Measurements from ENCODE around the gene THAP6.
"Not testable (repeated sequence)": the region's sequence is repeated elsewhere in the genome, so short reads cannot be mapped to it uniquely, and the experiment has no call there.

The THAP6 gene

DNA sequence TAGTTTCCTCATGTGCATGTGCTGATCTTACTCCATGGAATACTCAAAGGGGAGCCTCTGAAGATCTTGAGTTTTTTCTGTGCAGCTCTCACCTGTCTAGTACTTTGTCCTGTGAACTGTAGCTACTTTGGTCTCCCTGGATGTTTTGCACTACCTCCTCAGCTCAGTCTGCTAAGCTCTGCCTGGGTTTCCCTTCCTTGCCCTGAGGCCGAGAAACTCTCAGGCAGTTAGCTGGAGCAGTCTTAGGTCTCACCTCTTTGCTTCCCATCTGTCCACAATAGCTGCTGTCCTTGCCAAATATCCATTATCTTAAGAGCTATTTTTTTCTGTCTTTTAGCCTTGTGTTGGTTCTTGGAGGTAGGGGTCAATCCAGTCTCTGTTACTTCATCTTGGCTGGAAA lies 11.6 kb downstream of the THAP6 start:
- no peak for DNase-seq (ENCODE audit: low spot score)

DNA sequence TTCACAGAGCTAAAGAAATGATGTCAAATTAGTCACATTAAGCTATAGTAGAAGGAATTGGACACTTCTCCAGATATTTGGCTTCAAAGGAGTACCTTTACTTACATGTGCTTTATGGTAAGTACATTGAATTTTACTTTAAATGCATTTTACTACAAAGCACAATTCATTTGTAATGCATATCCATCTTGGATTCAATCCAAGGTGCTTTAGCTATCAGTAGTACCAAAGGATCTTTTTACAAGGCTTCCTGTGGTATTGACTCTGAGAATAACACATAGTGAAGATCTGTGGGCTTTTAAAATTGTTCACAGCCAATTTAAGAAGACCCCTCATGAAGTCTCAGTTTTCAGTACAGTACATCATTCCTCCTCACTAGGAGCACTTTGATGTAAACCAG lies 13.2 kb downstream of the THAP6 start:
- no peak for DNase-seq (ENCODE audit: low spot score)

GRCh38 chr4:75530556-75531322 lies 16.5 kb downstream of the THAP6 start:
- DNase-seq (ENCODE audit: low spot score), result no peak

GRCh38 chr4:75531536-75532143 lies 17.4 kb downstream of the THAP6 start:
- DNase-seq (ENCODE audit: low spot score), result not testable (repeated sequence)

DNA sequence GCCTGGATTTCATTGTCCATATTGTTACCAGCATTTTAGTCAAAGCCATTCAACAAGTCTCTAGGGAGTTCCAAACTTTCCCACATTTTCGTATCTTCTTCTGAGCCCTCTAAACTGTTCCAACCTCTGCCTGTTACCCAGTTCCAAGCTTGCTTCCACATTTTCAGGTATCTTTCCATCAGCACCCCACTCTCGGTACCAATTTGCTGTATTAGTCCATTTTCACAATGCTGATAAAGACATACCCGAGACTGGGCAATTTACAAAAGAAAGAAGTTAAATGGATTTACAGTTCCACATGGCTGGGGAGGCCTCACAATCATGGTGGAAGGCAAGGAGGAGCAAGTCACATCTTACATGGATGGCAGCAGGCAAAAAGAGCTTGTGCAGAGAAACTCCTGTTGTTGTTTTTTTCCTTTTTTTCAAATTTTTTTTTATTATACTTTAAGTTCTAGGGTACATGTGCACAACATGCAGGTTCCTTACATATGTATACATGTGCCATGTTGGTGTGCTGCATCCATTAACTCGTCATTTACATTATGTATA lies 19.1 kb downstream of the THAP6 start:
- not testable (repeated sequence) for DNase-seq (ENCODE audit: low spot score)

DNA sequence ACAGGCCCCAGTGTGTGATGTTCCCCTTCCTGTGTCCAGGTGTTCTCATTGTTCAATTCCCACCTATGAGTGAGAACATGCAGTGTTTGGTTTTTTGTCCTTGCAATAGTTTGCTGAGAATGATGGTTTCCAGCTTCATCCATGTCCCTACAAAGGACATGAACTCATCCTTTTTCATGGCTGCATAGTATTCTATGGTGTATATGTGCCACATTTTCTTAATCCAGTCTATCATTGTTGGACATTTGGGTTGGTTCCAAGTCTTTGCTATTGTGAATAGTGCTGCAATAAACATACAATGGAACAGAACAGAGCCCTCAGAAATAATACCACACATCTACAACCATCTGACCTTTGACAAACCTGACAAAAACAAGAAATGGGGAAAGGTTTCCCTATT lies 19.7 kb downstream of the THAP6 start:
- not testable (repeated sequence) for DNase-seq (ENCODE audit: low spot score)

- not testable (repeated sequence) for DNase-seq (ENCODE audit: low spot score)
Observed at GRCh38 chr4:75537308-75537707, 23.0 kb downstream of the THAP6 start.

- no peak for DNase-seq (ENCODE audit: low spot score)
Observed at GRCh38 chr4:75542824-75543223, 28.6 kb downstream of the THAP6 start.

DNA sequence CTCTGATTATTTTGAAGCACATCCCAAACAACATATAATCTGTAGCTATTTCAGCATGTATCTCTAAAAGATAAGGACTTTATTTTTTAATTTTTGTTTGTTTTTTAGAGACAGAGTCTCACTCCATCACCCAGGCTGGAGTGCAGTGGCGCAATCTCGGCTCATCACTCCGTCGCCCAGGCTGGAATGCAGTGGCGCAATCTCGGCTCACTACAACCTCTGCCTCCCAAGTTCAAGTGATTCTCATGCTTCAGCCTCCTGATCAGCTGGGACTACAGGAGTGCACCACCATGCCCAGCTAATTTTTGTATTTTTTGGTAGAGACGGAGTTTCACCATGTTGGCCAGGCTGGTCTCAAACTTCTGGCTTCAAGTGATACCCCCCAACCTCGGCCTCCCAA lies 29.9 kb downstream of the THAP6 start:
- DNase-seq (ENCODE audit: low spot score), result not testable (repeated sequence)

DNA sequence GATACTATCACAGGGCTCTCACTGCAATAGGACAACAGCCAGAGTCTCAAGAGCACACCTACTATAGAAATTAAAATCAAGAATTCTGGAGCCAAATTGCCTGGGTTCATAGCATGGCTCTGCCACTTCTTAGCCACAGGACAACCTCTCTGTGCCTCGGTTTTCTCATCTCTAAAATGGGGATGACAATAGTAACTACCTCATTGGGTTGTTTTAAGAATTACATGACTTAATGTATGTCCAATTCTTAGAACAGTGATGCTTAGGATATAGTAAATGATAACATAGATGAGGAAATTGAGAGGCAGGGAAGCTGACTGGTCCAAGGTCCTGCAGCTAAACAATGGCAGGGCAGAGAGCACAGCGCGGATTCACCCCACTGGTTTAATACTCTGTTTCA lies 30.6 kb downstream of the THAP6 start:
- no peak for DNase-seq (ENCODE audit: low spot score)

DNA sequence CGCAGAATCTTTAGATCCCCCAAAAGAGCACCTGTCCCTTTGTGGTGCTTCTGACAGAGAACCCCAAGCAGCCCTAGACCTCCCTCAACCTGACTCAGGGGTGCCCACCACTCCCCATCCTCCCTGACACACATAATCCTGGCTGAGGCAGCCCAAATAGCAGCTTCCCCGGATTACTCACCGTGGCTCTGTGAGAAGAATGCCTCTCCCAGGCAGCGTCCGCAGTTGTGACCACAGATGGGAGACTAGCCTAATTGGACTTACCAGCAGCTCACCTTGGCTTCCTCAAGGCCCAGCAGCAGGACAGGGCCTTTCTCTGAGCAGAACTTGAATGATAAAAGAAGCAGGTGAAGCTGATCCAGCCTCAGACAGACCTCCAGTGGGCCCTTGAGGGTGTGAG lies 31.3 kb downstream of the THAP6 start:
- DNase-seq (ENCODE audit: low spot score), result no peak

DNA sequence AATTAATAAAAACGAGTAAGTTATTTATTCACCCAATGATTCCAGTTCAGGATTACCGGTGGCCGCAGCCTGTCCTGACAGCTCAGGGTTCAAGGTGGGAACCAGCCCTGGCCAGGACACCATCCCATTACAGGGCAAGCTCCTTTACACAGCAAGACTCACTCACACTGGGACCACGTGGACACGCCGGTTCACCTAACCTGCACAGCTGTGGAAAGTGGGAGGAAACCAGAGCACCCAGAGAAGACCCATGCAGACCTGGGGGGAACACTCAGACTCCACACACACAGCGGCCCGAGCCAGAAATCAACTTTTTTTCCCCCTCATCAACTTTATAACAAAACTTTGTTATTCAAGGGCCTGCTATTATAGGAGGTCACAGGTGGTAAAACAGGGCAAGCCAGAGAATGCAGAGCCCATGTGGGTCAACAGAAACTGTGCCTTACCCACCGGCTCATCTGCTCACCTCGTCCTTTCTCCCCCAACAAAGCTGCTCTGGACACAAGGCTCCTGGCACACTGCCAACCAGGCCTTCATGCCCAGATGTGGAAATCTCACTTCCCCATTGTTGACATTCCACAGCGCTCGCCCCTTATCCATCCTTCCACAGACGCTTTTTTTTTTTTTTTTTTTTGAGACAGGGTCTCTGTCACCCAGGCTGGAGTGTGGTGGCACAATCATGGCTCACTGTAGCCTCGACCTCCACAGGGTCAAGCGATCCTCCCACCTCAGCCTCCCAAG lies 33.5 kb downstream of the THAP6 start:
- no peak for DNase-seq (ENCODE audit: low spot score)

- DNase-seq (ENCODE audit: low spot score), result no peak
Observed at GRCh38 chr4:75549019-75549418, 34.7 kb downstream of the THAP6 start.

- no peak for DNase-seq (ENCODE audit: low spot score)
Observed at GRCh38 chr4:75552452-75552851, 38.2 kb downstream of the THAP6 start.

DNA sequence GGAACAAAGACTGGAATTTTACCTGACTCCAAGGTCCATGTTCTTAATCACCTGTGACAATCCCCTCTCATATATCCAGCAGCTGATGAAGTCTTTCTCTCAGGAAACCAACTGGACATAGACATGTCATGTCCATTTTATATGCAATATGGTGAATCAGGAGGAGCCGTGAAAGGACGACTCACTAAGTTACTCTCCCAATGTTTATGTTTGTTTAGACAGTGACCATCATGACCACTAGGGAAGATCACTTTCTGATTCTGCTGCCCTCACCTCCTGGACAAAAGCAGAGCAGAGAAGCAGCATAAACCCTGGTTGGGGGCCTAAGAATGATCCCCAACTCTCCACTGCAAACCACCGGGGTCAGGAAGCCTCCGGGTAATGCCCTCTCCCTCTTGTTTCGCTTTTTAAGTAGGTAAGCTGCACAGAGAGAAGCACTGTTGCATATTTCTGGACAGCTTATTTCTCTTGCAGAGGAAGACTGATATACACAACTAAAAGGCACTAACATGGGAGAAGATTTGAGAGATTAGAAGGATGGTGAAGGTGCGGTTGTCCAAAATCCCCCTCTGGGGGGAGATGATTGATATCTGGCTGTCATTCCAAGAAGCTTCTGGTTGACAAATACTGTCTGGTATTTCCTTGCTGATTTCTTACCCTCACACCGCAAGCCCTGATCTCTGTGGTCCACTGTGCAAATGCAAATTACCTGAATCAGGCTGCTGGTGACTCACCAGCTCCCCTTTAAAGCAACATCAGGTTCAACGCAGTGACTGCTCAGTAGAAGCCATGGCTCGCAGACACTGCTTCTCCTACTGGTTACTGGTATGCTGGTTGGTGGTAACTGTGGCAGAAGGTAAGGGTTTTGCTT lies 41.3 kb downstream of the THAP6 start, which contains the start of gene ODAPH:
TSS of gene ODAPH (plus strand) at position 773 of the 871 bp plus-strand sequence. CDS start at position 790, 17 bp downstream.
- no peak for DNase-seq (ENCODE audit: low spot score)

- no peak for DNase-seq (ENCODE audit: low spot score)
Observed at GRCh38 chr4:75557696-75558095, 43.4 kb downstream of the THAP6 start.

DNA sequence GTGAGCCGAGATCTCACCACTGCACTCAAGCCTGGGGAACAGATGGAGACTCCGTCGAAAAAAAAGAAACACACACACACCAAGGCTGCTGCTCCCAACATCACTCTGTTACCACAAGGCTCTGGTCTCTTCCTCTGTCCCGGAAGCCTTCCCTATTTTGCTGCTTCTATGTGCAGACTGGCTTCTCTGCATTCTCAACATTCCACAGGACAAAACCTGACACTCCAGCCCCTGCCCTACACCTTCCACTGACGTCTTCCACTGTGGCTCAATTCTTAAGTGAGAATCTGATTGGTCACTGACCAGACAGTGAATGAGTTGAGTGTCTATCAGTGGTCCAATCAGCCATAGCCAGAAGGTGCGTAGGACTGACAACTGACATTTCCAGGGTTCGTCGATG lies 47.5 kb downstream of the THAP6 start:
- no peak for DNase-seq (ENCODE audit: low spot score)

GRCh38 chr4:75564023-75564422 lies 49.8 kb downstream of the THAP6 start:
- DNase-seq (ENCODE audit: low spot score), result no peak

- DNase-seq (ENCODE audit: low spot score), result no peak
Observed at GRCh38 chr4:75565481-75565880, 51.2 kb downstream of the THAP6 start.

DNA sequence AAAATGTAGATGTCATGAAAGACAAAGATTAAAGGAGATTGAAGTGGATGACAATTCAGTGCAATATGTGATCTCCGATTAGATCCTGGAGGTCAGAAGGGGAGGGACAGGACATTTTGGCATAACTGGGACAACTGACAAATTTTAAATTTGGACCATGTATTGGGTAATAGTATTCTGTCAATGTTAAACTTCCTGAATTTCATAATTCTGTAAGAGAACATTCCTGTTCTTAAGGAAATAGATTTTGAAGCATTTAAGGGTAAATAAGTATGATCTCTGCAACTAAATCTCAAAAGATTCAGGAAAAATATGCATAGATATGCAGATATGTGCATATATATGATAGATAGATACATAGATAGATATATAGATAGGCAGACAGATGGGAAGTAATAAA lies 52.6 kb downstream of the THAP6 start:
- DNase-seq (ENCODE audit: low spot score), result no peak

GRCh38 chr4:75567725-75568124 lies 53.5 kb downstream of the THAP6 start:
- DNase-seq (ENCODE audit: low spot score), result no peak

All from left forelimb (tissue), 1 donor.